GM21576 (cell line): ENCODE measurements around the gene OR5K4.
A peak's percentile ranks its signal among the peaks of the same experiment; 100 is the strongest.

Experiments used
- ATAC-seq: cut with Tn5 transposase; IDR thresholded peaks from one replicate; pipeline ENCODE4 v1.9.1; 2021; ENCODE audit warnings: mild to moderate bottlenecking, moderate library complexity; ENCODE audit not compliant: unreplicated experiment

OR5K4 gene

GRCh38 chr3:98353554-98353953, at the start of gene OR5K4:
Gene OR5K4, plus strand, starts transcription at chr3:98353854. Its CDS starts 0 bp downstream, at chr3:98353854.
- no peak for ATAC-seq

- no peak for ATAC-seq
Observed at GRCh38 chr3:98322101-98322500, 31.6 kb upstream of the OR5K4 start.

GRCh38 chr3:98322686-98323085, 31.0 kb upstream of the OR5K4 start:
- ATAC-seq, result no peak

- no peak for ATAC-seq
Observed at GRCh38 chr3:98323425-98323824, 30.2 kb upstream of the OR5K4 start.

- ATAC-seq, result no peak
Observed at GRCh38 chr3:98325055-98325454, 28.6 kb upstream of the OR5K4 start.

GRCh38 chr3:98326105-98326893, 27.4 kb upstream of the OR5K4 start:
- ATAC-seq, result no peak

GRCh38 chr3:98326945-98327344, 26.7 kb upstream of the OR5K4 start:
- ATAC-seq, result peak; percentile 62

GRCh38 chr3:98328933-98329332, 24.7 kb upstream of the OR5K4 start:
- ATAC-seq, result no peak

GRCh38 chr3:98329392-98330124, 24.1 kb upstream of the OR5K4 start:
- peak; percentile 63 for ATAC-seq

- no peak for ATAC-seq
Observed at GRCh38 chr3:98331329-98331728, 22.3 kb upstream of the OR5K4 start.

GRCh38 chr3:98333989-98334606, 19.6 kb upstream of the OR5K4 start:
- no peak for ATAC-seq

- no peak for ATAC-seq
Observed at GRCh38 chr3:98339031-98339430, 14.6 kb upstream of the OR5K4 start.

GRCh38 chr3:98341758-98342157, 11.9 kb upstream of the OR5K4 start:
- ATAC-seq, result no peak

GRCh38 chr3:98343647-98344507, 9.8 kb upstream of the OR5K4 start:
- ATAC-seq, result peak; percentile 75

- no peak for ATAC-seq
Observed at GRCh38 chr3:98350082-98350481, 3.6 kb upstream of the OR5K4 start.

- no peak for ATAC-seq
Observed at GRCh38 chr3:98359250-98359649, 5.6 kb downstream of the OR5K4 start.

GRCh38 chr3:98359993-98360675, 6.5 kb downstream of the OR5K4 start:
- peak; percentile 86 for ATAC-seq

- ATAC-seq, result no peak
Observed at GRCh38 chr3:98360681-98361080, 7.0 kb downstream of the OR5K4 start.

GRCh38 chr3:98361289-98361688, 7.6 kb downstream of the OR5K4 start:
- no peak for ATAC-seq
